OCI-LY7 (cell line): Measurements from ENCODE around the gene PPP3CB.

Experiments used
- EZH2phosphoT487 ChIP-seq: fragments of 200-600 bp; sonication (generic); IDR thresholded peaks from 2 replicates; pipeline ENCODE4 v1.6.1; 2018; ENCODE audit warnings: low read depth, borderline replicate concordance, mild to moderate bottlenecking, mixed run types, antibody characterized with exemption, low read length, moderate library complexity, mixed read lengths
- TF ChIP-seq, protein P1 (sequence below): fragments of 200-600 bp; sonication (generic); conservative IDR thresholded peaks from 2 replicates; pipeline ENCODE4 v1.5.1; 2014; ENCODE audit warnings: mild to moderate bottlenecking, antibody characterized with exemption, low read length, moderate library complexity, mixed read lengths

DNA sequence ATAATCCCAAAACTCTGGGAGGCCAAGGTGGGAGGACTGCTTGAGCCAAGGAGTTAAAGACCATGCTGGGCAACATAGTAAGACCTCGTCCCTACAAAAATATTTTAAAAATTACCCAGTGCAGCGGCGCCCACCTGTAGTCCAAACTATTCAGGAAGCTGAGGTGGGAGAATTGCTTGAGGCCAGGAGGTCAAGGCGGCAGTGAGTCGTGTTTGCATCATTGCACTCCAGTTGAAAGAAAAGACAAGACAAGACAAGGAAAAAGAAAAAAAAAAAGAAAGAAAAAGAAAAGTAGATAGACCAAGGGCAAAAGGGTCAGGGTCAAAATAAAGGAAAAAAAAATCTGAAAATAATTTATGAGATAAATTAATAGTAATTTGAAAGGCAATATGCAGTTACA, 87.8 kb downstream of the PPP3CB start:
- TF ChIP-seq, protein P1, sequence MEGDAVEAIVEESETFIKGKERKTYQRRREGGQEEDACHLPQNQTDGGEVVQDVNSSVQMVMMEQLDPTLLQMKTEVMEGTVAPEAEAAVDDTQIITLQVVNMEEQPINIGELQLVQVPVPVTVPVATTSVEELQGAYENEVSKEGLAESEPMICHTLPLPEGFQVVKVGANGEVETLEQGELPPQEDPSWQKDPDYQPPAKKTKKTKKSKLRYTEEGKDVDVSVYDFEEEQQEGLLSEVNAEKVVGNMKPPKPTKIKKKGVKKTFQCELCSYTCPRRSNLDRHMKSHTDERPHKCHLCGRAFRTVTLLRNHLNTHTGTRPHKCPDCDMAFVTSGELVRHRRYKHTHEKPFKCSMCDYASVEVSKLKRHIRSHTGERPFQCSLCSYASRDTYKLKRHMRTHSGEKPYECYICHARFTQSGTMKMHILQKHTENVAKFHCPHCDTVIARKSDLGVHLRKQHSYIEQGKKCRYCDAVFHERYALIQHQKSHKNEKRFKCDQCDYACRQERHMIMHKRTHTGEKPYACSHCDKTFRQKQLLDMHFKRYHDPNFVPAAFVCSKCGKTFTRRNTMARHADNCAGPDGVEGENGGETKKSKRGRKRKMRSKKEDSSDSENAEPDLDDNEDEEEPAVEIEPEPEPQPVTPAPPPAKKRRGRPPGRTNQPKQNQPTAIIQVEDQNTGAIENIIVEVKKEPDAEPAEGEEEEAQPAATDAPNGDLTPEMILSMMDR = no peak
- no peak for TF ChIP-seq EZH2phosphoT487
